Measurements from ENCODE around the gene CREBRF.
"Not testable (repeated sequence)": the region's sequence is repeated elsewhere in the genome, so short reads cannot be mapped to it uniquely, and the experiment has no call there.

The CREBRF gene, protein sequence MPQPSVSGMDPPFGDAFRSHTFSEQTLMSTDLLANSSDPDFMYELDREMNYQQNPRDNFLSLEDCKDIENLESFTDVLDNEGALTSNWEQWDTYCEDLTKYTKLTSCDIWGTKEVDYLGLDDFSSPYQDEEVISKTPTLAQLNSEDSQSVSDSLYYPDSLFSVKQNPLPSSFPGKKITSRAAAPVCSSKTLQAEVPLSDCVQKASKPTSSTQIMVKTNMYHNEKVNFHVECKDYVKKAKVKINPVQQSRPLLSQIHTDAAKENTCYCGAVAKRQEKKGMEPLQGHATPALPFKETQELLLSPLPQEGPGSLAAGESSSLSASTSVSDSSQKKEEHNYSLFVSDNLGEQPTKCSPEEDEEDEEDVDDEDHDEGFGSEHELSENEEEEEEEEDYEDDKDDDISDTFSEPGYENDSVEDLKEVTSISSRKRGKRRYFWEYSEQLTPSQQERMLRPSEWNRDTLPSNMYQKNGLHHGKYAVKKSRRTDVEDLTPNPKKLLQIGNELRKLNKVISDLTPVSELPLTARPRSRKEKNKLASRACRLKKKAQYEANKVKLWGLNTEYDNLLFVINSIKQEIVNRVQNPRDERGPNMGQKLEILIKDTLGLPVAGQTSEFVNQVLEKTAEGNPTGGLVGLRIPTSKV

DNA sequence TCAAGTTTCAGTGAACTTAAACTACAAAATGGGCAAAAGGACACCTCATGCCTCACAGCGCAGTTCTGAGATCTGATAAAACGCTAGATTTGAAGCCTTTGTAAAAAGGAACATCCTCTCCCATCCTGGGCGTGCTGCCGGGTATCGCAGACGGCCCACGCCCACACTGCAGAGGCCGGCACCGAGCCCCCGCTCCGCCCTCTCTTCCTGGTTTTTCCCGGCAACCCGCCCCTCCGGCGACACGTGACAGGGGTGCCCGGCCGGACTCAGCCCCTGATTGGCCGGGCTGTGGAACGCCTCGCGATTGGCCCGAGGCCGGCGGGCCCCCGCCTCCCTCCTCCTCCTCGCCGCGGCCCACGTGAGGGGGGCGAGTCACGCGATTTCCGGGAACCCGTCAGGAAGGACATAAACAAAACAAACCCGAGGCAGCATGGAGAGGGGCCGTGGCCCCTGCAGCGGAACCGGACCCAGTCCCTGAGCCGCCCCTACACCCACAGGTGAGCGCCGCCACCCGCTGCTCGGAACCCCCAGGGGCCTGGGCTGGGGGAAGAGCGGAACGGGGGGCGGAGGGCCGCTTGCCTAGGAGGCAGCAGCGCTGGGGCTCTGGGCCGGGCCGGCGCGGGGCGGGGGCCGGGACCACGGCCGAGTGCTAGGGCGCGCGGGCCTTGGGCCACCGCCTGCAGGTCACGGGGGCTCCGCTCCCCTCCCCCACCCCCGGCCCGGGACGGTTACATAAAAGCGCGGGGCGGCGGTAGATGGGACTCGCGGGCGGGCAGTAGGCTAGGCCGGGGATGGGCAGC, at the start of gene CREBRF:
TSS of gene CREBRF (plus strand) at position 370 of the 800 bp plus-strand sequence. CDS start 24,424 bp downstream, outside the sequence.
- peak; percentile 98 for DNase-seq (ENCODE audit: low read depth)

DNA sequence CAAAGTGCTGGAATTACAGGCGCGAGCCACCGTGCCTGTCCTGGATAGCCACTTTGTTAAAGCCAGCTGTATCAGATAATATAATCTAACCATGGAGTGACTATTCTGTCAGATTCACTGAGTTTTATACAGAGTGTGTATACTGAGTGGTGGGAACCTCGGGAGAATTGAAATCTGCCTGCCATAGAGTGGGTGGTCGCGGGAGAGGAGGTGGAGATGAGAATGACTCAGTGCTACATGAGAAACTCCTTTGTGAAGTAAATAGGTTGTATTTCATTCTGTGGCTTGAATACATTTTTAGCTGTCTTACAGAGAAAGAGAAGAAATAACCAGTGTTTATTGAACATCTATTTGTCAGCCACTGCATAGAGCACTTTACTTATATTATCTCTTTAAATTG, 46.1 kb upstream of the CREBRF start:
- DNase-seq (ENCODE audit: low read depth), result no peak

DNA sequence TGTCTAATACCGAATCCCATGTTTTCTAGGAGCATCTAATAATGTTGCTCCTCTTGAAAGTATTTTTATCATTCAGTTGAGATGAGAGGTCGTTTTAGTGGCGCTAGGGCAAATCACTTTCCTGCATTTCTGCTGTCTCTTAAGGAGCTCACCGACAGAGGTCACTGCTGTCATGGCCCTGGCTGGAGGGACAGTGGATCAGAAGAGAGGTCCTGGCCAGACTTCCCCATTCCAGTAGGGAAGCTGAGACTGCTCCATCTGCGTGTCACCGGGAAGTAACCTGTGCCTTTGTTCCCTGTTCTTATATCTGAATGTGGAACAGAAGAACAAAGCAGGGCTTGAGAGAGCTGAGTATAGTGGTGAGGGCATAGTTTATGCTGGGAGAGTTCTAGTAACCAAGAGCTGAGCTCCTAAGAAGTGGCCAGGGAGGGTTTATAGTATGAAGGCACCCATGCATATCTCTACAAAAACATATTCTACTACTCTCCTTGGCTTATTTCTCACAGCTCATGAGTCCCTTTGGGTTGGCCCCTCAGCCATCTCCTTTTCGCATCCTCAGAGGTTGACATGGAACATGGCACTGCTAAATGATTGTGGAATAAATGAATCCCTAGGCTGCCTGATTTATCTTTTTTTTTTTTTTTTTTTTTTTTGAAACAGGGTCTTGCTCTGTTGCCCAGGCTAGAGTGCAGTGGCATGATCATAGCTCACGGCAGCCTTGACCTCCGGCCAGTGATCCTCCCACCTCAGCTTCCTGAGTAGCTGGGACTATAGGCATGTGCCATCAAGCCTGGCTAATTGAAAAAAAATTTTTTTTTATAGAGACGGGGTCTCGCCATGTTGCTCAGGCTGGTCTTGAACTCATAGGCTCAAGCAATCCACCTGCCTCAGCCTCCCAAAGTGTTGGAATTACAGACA, 45.3 kb upstream of the CREBRF start:
- no peak for DNase-seq (ENCODE audit: low read depth)

DNA sequence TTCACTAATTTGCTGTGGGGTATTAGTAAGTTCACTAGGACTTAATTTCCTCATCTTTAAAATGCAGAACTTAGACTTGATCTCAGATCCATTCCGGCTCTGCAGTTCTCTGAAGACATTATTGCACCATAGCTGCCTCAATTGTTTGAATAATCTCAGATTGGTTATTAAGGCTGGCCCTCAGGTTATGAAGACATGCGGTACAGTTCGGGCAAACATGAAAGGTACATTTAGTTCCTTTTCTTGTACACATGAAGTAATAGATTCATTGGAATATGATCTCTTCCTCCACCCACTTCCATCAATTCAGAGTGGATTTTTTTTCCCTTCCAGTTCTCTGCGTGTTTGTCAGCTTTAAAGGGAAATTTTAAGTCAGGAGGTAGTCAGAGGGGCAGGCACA, 44.6 kb upstream of the CREBRF start:
- no peak for DNase-seq (ENCODE audit: low read depth)

DNA sequence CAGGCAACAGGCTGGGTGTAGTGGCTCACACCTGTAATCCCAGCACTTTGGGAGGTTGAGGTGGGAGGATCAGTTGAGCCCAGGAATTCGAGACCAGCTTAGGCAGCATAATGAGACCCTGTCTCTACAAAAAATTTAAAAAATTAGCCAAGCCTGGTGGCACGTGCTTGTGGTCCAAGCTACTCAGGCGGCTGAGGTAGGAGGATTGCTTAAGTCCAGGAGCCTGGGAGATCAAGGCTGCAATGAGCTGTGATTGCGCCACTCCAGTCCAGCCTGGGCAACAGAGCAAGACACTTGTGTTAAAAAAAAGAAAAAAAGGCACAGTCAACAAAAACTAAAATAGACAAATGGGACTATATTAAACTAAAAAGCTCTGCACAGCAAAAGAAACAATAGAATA, 43.3 kb upstream of the CREBRF start:
- DNase-seq (ENCODE audit: low read depth), result no peak

DNA sequence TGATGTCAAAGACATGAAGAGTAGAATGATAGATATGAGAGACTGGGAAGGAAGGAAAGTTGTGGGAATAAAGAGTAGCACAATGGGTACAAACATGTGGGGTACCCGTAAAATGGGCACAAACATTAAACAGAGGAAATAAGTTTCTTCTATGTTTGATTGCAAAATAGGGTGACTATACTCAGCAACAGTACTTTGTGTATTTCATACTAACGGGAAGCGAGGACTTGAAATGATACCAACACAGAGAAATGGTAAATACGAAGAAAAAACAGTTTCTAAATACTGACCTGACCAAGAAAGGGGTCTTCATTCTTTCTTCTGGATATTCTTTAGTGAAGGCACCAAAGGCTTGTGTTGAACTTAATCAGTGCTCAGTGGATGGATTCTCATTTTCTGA, 41.5 kb upstream of the CREBRF start:
- no peak for DNase-seq (ENCODE audit: low read depth)

DNA sequence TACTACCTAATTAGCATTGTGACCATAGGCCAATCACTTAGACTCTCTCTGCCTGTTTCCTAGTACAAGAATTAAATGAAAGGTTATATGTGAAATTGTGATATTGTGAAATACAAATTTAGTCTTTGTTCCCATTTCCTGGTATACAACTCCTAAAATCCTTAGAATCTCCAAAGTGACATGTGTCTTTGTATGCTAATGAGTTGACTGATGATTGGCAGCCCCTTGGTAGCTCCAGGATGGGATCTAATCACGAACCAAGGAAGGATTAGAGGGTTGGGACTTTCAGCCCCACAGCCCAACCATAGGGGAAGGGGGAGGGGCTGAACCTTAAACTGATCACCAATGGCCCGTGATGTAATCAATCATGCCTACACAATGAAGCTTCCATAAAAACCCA, 41.0 kb upstream of the CREBRF start:
- no peak for DNase-seq (ENCODE audit: low read depth)

DNA sequence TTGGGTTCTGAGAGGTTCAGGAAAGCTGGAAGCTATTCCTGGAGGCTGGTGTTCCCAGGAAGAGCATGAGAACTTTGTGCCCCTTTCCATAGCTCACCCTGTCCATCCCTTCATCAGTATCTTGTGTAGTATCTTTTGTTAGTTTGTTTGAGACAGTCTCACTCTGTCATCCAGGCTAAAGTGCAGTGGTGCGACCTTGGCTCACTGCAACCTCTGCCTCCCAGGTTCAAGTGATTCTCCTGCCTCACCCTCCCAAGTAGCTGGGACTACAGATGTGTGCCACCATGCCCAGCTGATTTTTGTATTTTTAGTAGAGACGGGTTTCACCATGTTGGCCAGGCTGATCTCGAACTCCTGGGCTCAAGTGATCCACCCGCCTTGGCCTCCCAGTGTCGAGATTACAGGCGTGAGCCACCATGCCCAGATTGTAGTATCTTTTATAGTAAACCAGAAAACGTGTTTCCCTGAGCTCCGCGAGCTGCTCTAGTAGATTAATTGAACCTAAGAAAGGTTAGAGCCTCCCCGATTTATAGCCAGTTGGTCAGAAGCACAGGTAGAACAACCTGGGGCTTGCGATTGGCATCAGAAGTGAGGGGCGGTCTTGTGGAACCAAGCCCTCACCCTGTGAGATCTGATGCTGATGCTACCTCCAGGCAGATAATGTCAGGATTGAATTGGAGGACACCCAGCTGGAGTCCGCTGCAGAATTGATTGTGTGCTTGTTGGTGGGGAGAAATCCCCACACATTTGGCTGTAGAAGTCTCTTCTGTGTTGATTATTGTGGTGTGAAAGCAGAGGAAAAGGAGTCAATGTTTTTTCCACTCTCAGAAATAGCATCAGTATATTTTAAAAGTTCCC, 40.3 kb upstream of the CREBRF start:
- no peak for DNase-seq (ENCODE audit: low read depth)

DNA sequence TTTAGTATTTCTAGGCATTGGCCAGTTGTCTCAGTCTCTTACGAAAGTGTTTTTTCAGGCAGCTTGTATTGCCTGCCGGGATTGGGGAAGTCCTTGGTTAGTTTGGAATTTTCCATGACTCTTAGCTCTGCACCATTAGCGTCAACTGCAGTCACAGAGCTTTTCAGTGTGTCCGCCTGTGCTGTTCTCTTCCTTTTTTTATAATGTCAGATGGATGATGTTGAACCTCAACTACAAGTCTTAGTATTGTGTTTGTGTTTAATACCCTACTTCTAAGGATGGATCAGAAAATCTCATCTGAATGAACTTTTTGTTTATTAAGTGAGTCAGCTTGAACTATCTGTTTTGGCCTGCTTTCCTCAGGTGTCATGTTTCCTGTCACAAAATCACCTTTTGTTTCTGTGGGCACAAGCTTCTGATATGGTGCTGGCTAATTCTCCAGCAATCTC, 39.5 kb upstream of the CREBRF start:
- no peak for DNase-seq (ENCODE audit: low read depth)

DNA sequence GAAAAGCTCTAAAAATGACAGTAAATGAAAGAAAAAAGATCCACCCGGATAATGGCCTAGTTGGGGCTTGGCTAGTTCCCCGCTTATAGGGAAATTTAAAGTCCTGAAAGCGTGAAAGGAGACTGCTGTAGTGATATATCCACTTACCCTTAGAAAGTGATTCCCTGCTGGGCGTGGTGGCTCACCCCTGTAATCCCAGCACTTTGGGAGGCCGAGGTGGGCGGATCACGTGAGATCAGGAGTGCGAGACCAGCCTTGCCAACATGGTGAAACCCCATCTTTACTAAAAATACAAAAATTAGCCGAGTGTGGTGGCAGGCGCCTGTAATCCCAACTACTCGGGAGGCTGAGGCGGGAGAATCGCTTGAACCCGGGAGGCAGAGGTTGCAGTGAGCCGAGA, 39.1 kb upstream of the CREBRF start:
- not testable (repeated sequence) for DNase-seq (ENCODE audit: low read depth)

DNA sequence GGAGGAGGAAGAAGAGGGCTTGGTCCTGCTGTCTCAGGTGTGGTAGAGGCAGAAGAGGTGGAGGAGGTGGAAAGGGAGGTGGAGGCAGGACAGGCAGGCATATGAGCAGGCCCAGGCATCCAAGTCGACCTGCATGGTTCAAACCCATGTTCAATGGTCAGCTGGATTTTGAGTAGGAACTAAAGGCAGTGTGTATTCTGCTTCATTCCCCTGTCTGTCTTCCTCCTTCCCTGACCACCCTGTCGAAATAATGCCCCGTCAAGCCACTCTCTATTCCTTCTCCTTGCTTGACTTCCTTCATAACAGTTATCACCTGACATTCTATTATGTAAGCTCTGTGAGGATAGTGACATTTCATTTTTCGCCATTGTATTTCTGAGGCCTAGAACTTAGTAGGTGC, 37.8 kb upstream of the CREBRF start:
- no peak for DNase-seq (ENCODE audit: low read depth)

DNA sequence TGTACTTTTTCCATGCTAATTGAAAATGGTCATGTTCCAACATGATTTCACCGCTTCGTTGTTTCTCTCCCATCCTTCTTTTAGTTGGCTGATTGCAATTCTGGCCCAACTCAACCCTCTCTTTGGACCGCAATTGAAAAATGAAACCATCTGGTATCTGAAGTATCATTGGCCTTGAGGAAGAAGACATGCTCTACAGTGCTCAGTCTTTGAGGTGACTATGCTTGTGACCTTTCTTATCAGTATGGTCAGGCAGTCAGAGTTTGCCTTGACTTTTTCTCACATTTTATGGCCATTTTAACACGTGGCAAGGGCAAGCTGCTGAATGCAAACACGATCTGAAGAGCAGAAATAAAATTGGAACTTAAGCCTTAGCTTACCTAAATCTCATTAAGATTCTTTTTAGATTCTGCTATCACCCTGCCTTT, 36.0 kb upstream of the CREBRF start:
- DNase-seq (ENCODE audit: low read depth), result no peak

DNA sequence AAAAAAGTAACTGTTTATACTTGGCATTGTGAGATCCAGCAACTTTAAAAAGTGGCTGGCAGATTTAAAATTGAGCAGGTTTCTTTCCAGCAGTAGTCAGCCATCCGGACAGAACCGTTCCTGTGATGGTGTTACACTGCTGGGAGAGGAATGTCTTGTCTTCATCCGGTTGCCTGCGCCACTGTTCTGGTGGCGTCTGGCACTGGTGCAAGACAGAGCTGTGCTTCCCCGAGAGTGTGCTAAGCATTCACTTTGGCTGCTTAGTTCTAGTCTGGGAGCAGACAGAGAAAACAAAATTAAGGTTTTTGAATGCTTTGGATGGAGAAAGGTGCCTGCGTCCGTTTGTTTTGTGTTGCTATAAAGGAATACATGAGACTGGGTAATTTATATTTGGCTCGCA, 35.5 kb upstream of the CREBRF start:
- no peak for DNase-seq (ENCODE audit: low read depth)

DNA sequence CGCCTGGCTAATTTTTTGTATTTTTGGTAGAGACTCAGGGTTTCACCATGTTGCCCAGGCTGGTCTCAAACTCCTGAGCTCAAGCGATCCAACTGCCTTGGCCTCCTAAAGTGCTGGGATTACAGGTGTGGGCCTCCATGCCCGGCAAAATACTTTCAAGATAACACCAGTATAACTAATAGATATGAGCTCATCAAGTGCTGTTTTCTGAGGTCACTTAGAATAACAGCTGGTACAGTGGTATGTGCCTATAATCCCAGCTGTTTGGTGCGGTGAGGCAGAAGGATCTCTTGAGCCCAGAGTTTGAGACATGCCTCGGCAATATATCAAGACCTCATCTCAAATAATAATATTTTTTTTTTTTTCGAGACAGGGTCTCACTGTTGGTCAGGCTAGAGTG, 30.5 kb upstream of the CREBRF start:
- no peak for DNase-seq (ENCODE audit: low read depth)

DNA sequence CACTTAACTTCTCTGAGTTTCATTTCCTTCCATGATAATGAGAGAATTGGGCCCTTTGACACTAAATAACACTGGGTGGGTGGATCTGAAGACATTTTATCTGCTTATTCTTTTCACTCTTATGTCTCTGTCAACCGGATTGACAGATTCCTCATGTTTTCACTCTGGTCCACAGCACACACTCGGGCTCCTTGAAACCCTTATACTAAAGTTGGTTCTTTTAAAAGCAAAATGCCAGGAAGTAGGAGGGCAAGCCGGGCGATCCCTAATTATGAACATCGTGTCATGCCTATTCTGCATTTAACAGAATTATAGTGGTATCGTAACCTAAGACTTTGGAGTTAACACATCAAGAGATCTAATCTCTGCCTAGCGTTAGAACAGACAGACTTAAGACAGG, 28.2 kb upstream of the CREBRF start:
- DNase-seq (ENCODE audit: low read depth), result no peak

DNA sequence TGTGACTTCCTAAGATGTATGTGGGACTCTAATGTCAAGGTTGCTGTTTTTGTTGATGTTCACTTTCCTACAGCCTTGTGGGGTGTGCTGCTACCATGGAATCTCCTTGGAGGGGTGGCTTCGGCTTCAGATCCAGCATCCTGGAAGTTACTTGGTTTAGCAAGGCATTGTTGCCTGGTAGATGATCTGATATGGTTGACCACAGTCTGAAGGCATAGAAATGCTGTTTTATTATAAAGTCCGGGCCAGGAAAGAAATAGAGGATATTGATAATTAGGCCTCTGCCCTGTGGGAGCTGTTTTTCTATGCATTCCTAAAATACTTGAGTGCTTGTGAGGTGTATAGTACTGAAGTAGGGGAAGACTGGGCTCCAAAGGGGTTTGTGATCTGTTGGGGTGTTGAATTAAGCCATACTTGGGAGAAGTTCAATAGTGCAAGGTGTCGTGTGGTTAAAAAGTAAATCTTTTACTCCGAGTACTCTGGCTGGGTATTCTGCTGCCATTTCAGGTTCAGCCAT, 27.3 kb upstream of the CREBRF start:
- no peak for DNase-seq (ENCODE audit: low read depth)

DNA sequence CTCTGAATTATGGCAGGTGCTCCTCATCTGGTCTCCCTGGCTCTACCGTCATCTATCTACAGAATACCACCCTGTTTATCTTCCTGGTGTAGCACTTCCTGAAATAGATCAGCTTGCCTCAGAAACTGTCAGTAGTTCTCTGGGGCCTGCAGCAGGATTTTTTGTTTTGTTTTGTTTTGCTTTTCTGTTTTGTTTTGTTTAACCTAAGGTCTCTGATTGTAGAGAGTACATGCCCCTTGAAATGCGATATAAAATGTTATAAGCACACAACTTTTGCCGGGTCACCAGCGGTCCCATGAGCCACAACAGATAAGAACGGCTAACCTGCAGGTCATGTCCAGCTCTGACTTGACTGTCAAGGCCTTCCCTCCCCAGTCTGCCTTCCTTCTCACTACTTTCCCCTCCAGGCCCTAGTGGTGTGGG, 26.6 kb upstream of the CREBRF start:
- no peak for DNase-seq (ENCODE audit: low read depth)

DNA sequence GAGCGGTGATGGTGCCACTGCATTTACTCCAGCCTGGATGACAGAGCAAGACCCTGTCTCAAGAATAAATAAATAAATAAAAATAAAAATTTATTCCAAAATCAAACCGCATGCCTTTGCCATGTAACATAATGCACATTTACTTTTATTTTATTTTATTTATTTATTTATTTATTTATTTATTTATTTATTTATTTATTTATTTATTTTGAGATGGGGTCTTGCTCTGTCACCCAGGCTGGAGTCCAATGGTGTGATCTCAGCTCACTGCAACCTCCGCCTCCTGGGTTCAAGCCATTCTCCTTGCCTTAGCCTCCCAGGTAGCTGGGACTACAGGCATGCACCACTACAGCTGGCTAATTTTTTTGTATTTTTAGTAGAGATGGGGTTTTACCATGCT, 24.1 kb upstream of the CREBRF start:
- not testable (repeated sequence) for DNase-seq (ENCODE audit: low read depth)

DNA sequence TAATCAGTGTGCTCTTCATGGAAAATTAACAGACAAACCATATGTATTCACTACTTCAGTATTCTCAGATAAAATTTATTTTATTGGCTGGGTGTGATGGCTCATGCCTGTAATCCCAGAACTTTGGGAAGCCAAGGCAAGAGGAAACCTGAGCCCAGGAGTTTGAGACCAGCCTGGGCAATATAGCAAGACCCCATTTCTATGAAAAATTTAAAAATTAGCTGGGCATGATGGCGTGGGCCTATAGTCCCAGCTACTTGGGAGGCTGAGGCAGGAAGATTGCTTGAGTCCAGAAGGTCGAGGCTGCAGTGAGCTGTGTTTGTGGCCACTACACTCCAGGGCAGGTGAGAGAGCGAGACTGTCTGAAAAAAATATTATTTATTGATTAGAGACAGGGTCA, 23.4 kb upstream of the CREBRF start:
- no peak for DNase-seq (ENCODE audit: low read depth)

DNA sequence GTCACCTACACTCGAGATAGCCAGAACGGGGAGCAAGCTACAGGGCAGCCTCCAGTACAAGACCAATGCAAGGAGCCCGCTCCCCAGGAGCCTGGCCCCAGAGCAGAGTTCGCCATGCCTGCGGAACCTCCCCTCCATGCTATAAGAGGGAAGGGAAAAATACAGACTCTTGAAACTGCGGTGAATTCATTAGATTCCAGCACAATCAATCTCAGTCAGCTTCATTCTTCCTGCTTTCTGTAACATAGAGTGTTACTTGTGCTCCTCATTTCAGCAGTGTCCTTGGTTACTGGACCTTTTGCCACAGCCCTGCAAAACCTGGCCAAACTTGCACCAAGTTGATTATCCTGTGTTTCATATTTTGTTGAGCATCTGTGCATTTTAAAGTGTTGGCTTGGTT, 22.2 kb upstream of the CREBRF start:
- DNase-seq (ENCODE audit: low read depth), result no peak

Data from activated gamma-delta T cell treated with anti-CD3 and anti-CD28 coated beads, Interleukin-2, amount 50 U/mL, for 16 hours (primary cell).